HCT116 (cell line): ENCODE results near the gene DYNC2H1. TPM values are rescaled to one million over a fixed set of nuclear protein-coding genes. Genes with fewer than 3 reads are reported as not detected.

Source experiments
- ATAC-seq: fragments of 200-7000 bp; cut with Tn5 transposase; 2 replicates; pipeline ENCODE4 v1.9.1; 2020; ENCODE audit warnings: mild to moderate bottlenecking, moderate library complexity
- BruUV-seq: library from RNA; stranded (reverse); fragments of 400-500 nt; replicated peaks from 2 replicates; lab custom pipeline; 2021; lab: Mats Ljungman, UMichigan
- CTCF ChIA-PET: fragments of 300-600 bp; sonication (Branson Sonifier 250); formaldehyde crosslinking; loops from one replicate; lab custom pipeline; 2021; ENCODE audit warnings: antibody characterized with exemption; lab: Charles Lee
- POLR2A ChIA-PET: fragments of 300-600, 350-600 bp; sonication (Branson Sonifier 250); formaldehyde crosslinking; loops from one replicate; lab custom pipeline; 2021; ENCODE audit warnings: antibody characterized with exemption; lab: Charles Lee
- RAD21 ChIA-PET, 2 experiments: fragments of 300-600 bp; sonication (Branson Sonifier 250); formaldehyde crosslinking; loops; one replicate each; lab custom pipeline; 2023; ENCODE audit warnings: low total read pairs in 2 of 2; ENCODE audit not compliant: uncharacterized antibody in 2 of 2, unreplicated experiment in 2 of 2, low non-redundant PET in 1 of 2; lab: Charles Lee
- DNase-seq: peaks from one replicate; pipeline ENCODE4 v3.0.0-alpha.2; 2010; ENCODE audit warnings: low read depth, low spot score
- H2AFZ ChIP-seq: fragments of 200-600 bp; shearing (Covaris generic), sonication (generic); 2 replicates; pipeline ENCODE4 v1.6.1; 2017; ENCODE audit warnings: low read depth, mixed run types, mixed read lengths, antibody characterized with exemption, low read length; ENCODE audit not compliant: poor library complexity, severe bottlenecking
- H3K27ac ChIP-seq: 2 replicates; pipeline ENCODE4 v1.5.1; 2012; ENCODE audit warnings: low read depth, low read length
- H3K27me3 ChIP-seq: fragments of 200-600 bp; sonication (generic); 2 replicates; pipeline ENCODE4 v1.6.1; 2016; ENCODE audit warnings: mixed run types, low read length, mixed read lengths; ENCODE audit not compliant: insufficient read depth
- H3K36me3 ChIP-seq, 2 experiments: fragments of 200-500 bp in 1 of 2; fragments of 200-600 bp in 1 of 2; sonication (Bioruptor generic) in 1 of 2; sonication (generic) in 1 of 2; 2 replicates each; pipeline versions ENCODE4 v1.5.1 to v1.6.1; 2014 to 2016; ENCODE audit warnings: low read length in 2 of 2, inconsistent platforms in 1 of 2, mixed read lengths in 1 of 2, mixed run types in 1 of 2; ENCODE audit not compliant: insufficient read depth in 2 of 2, control insufficient read depth in 1 of 2
- H3K4me1 ChIP-seq, 2 experiments: fragments of 200-600 bp in 1 of 2; sonication (generic) in 1 of 2; 2 replicates each; pipeline versions ENCODE4 v1.5.1 to v1.6.1; 2012 to 2017; ENCODE audit warnings: low read length in 2 of 2, inconsistent platforms in 1 of 2, mild to moderate bottlenecking in 1 of 2, mixed read lengths in 1 of 2, mixed run types in 1 of 2, moderate library complexity in 1 of 2; ENCODE audit not compliant: insufficient read depth in 2 of 2, control insufficient read depth in 1 of 2
- H3K4me2 ChIP-seq: fragments of 200-600 bp; sonication (generic); 2 replicates; pipeline ENCODE4 v1.6.1; 2017; ENCODE audit warnings: mixed run types, low read length, mixed read lengths
- H3K4me3 ChIP-seq, 2 experiments: fragments of 200-600 bp in 1 of 2; sonication (generic) in 1 of 2; replicated peaks in 1 of 2; 2 replicates each; pipeline ENCODE4 v1.5.1; 2011 to 2016; ENCODE audit warnings: low read length in 2 of 2, control low read depth in 1 of 2, low read depth in 1 of 2, mild to moderate bottlenecking in 1 of 2, mixed read lengths in 1 of 2, mixed run types in 1 of 2
- H3K79me2 ChIP-seq: fragments of 200-600 bp; sonication (generic); 2 replicates; pipeline ENCODE4 v1.6.1; 2017; ENCODE audit warnings: mild to moderate bottlenecking, mixed run types, low read length, moderate library complexity, mixed read lengths; ENCODE audit not compliant: insufficient read depth
- H3K9ac ChIP-seq: fragments of 200-600 bp; sonication (generic); 2 replicates; pipeline ENCODE4 v1.6.1; 2016; ENCODE audit warnings: low read length, mixed read lengths
- H3K9me2 ChIP-seq: fragments of 200-600 bp; sonication (generic), shearing (Covaris generic); 2 replicates; pipeline ENCODE4 v1.6.1; 2017; ENCODE audit warnings: mixed run types, mild to moderate bottlenecking, moderate library complexity; ENCODE audit not compliant: insufficient read depth
- H3K9me3 ChIP-seq, 2 experiments: fragments of 200-500 bp in 1 of 2; fragments of 200-600 bp in 1 of 2; sonication (Bioruptor generic) in 1 of 2; sonication (generic) in 1 of 2; 2 replicates each; pipeline ENCODE4 v1.6.1; 2014 to 2017; ENCODE audit warnings: low read length in 2 of 2, mixed read lengths in 2 of 2, inconsistent platforms in 1 of 2, low read depth in 1 of 2, mild to moderate bottlenecking in 1 of 2, mixed run types in 1 of 2, moderate library complexity in 1 of 2; ENCODE audit not compliant: control insufficient read depth in 1 of 2, insufficient read depth in 1 of 2
- H4K20me1 ChIP-seq: fragments of 200-600 bp; sonication (generic), shearing (Covaris generic); 2 replicates; pipeline ENCODE4 v1.6.1; 2017; ENCODE audit warnings: mixed run types, mild to moderate bottlenecking, moderate library complexity; ENCODE audit not compliant: insufficient read depth
- ATF3 ChIP-seq: IDR thresholded peaks from 2 replicates; pipeline ENCODE4 v1.6.1; 2012
- CEBPB ChIP-seq: IDR thresholded peaks from 2 replicates; pipeline ENCODE4 v1.6.1; 2012; ENCODE audit warnings: low read depth
- EGR1 ChIP-seq: IDR thresholded peaks from 2 replicates; pipeline ENCODE4 v1.6.1; 2012; ENCODE audit warnings: low read depth
- EZH2 ChIP-seq: fragments of 200-600 bp; sonication (generic); IDR thresholded peaks from 2 replicates; pipeline ENCODE4 v1.6.1; 2017; ENCODE audit warnings: antibody characterized with exemption, mixed run types
- EZH2phosphoT487 ChIP-seq: fragments of 200-600 bp; IDR thresholded peaks from 2 replicates; pipeline ENCODE4 v1.6.1; 2018; ENCODE audit warnings: antibody characterized with exemption, borderline replicate concordance
- JUND ChIP-seq: IDR thresholded peaks from 2 replicates; pipeline ENCODE4 v1.6.1; 2012
- POLR2A ChIP-seq: IDR thresholded peaks from 2 replicates; pipeline ENCODE4 v1.7.0; 2011; ENCODE audit warnings: borderline replicate concordance; ENCODE audit not compliant: insufficient read depth, insufficient read length; ENCODE audit errors: extremely low read depth
- RAD21 ChIP-seq: IDR thresholded peaks from 2 replicates; pipeline ENCODE4 v1.6.1; 2012; ENCODE audit warnings: low read depth, mild to moderate bottlenecking
- REST ChIP-seq: IDR thresholded peaks from 2 replicates; pipeline ENCODE4 v1.6.1; 2012; ENCODE audit warnings: low read depth
- SP1 ChIP-seq: IDR thresholded peaks from 2 replicates; pipeline ENCODE4 v1.6.1; 2012; ENCODE audit warnings: low read depth
- TCF7L2 ChIP-seq: IDR thresholded peaks from 2 replicates; pipeline ENCODE4 v1.7.0; 2011; ENCODE audit warnings: borderline replicate concordance, inconsistent platforms; ENCODE audit not compliant: insufficient read depth, insufficient read length; ENCODE audit errors: extremely low read depth
- YY1 ChIP-seq: IDR thresholded peaks from 2 replicates; pipeline ENCODE4 v1.6.1; 2011; ENCODE audit warnings: low read length, low read depth, moderate library complexity, mild to moderate bottlenecking; ENCODE audit not compliant: insufficient replicate concordance; ENCODE audit errors: extremely low read depth
- ZBTB33 ChIP-seq: IDR thresholded peaks from 2 replicates; pipeline ENCODE4 v1.6.1; 2011; ENCODE audit warnings: mild to moderate bottlenecking, low read length, moderate library complexity; ENCODE audit not compliant: insufficient replicate concordance; ENCODE audit errors: extremely low read depth
- ZNF274 ChIP-seq: fragments of 200-500 bp; sonication (Bioruptor generic); IDR thresholded peaks from 2 replicates; pipeline ENCODE4 v1.6.1; 2014; ENCODE audit warnings: mild to moderate bottlenecking, low read depth, low read length, inconsistent platforms
- intact Hi-C: fragments of 100-400 bp; cut with micrococcal nuclease; formaldehyde crosslinking; loops from 2 replicates; pipeline ENCODE4 v1.10.0; 2022
- total RNA-seq: library from RNA; stranded (reverse); gene quantifications from one replicate; pipeline ENCODE4 v1.2.1, GENCODE V29; 2021; ENCODE audit not compliant: unreplicated experiment

The DYNC2H1 gene
- total RNA-seq, 1 experiment from 2014 or later: 1.5 TPM

- Histone ChIP-seq H3K36me3 (peaks cover 12 to 18% of the 10 kb centered on the region in 2 experiments; a peak in 3 of 4 replicates), H3K79me2 (peaks cover 96% of the 10 kb centered on the region), H4K20me1 (peaks cover 24% of the 10 kb centered on the region), H3K4me1 (no peaks in the 10 kb centered on the region), H3K9me2 (no peaks in the 10 kb centered on the region), H3K9me3 (no peaks in the 10 kb centered on the region), H3K4me3 (no peak overlapping the region), H3K27ac (no peak overlapping the region), H3K27me3 (no peaks in the 10 kb centered on the region), H3K4me2 (no peak overlapping the region)
- intact Hi-C loops: no loop called here
- ATAC-seq (no peak), DNase-seq (no peak)
- POLR2A ChIA-PET: no interaction called here
- CTCF ChIA-PET: no interaction called here
- RAD21 ChIA-PET: no interaction called here
- BruUV-seq: no TSS peak
- TF ChIP-seq CEBPB (no peak), EGR1 (no peak), ZNF274 (no peak), EZH2 (no peak), RAD21 (no peak)
- TF ChIP-seq, all 23 proteins: peak for 0
- no peak overlapping the region for H3K9ac ChIP-seq
- H2AFZ ChIP-seq: no peak overlapping the region
These were observed 39.1 kb upstream of the DYNC2H1 start for GRCh38 chr11:103070142-103070541.

- intact Hi-C loops: no loop called here
- no peak for ATAC-seq
- Histone ChIP-seq H3K4me2 (no peak overlapping the region), H3K9ac (no peak overlapping the region), H3K9me2 (no peaks in the 10 kb centered on the region), H3K36me3 (peaks cover 6 to 13% of the 10 kb centered on the region in 2 experiments; a peak in 1 of 4 replicates), H3K4me3 (no peak overlapping the region), H4K20me1 (peaks cover 24% of the 10 kb centered on the region), H3K9me3 (no peaks in the 10 kb centered on the region), H2AFZ (no peak overlapping the region), H3K27ac (no peak overlapping the region), H3K4me1 (no peaks in the 10 kb centered on the region), H3K79me2 (peaks cover 97% of the 10 kb centered on the region), H3K27me3 (no peaks in the 10 kb centered on the region)
- POLR2A ChIA-PET: no interaction called here
- no TSS peak for BruUV-seq
- RAD21 ChIA-PET: no interaction called here
- CTCF ChIA-PET: no interaction called here
- no peak for TF ChIP-seq ZBTB33
- no peak for TF ChIP-seq EZH2
- TF ChIP-seq TCF7L2: no peak
- no peak for TF ChIP-seq SP1
- TF ChIP-seq YY1: no peak
- no peak for TF ChIP-seq REST
- TF ChIP-seq CEBPB: no peak
- no peak for TF ChIP-seq JUND
- TF ChIP-seq EZH2phosphoT487: no peak
- TF ChIP-seq ATF3: no peak
- TF ChIP-seq POLR2A: no peak
- TF ChIP-seq RAD21: no peak
- TF ChIP-seq, all 23 proteins: peak for 0
- DNase-seq: no peak
These were observed 38.2 kb upstream of the DYNC2H1 start for GRCh38 chr11:103071008-103071407.
